Left ventricle myocardium inferior (tissue), 1 donor: Measurements from ENCODE around the gene MUC5AC. TPM values are rescaled to one million over a fixed set of nuclear protein-coding genes. Genes with fewer than 3 reads are reported as not detected.

Experiments used
- DNase-seq: peaks from one replicate; pipeline ENCODE4 v3.0.0-alpha.2; 2020
- H3K27ac ChIP-seq: fragments of 200-600 bp; replicated peaks from 2 replicates; pipeline ENCODE4 v1.8.0; 2021
- H3K27me3 ChIP-seq: fragments of 200-600 bp; 2 replicates; pipeline ENCODE4 v1.8.0; 2021; ENCODE audit warnings: low read depth
- H3K36me3 ChIP-seq: fragments of 200-600 bp; 2 replicates; pipeline ENCODE4 v1.8.0; 2021
- H3K4me1 ChIP-seq: fragments of 200-600 bp; 2 replicates; pipeline ENCODE4 v1.8.0; 2021
- H3K4me3 ChIP-seq: fragments of 200-600 bp; 2 replicates; pipeline ENCODE4 v1.8.0; 2021; ENCODE audit warnings: mild to moderate bottlenecking, moderate library complexity
- H3K9me3 ChIP-seq: fragments of 200-600 bp; replicated peaks from 2 replicates; pipeline ENCODE4 v1.8.0; 2021
- CTCF ChIP-seq: fragments of 200-600 bp; IDR thresholded peaks from 2 replicates; pipeline ENCODE4 v1.8.0; 2021; ENCODE audit warnings: antibody characterized with exemption, mild to moderate bottlenecking, borderline replicate concordance
- intact Hi-C: fragments of 100-400 bp; cut with micrococcal nuclease; formaldehyde crosslinking; loops from one replicate; pipeline ENCODE4 v1.11.0; 2022
- total RNA-seq: library from RNA; stranded (reverse); fragmentation: NEBNext Ultra II Directional; extraction: Animal tissue kit (Norgen Biotek cat#: 25700); gene quantifications from one replicate; pipeline ENCODE4 v1.2.1, GENCODE V29; 2021
- donor health status: DM: no; HTN: yes; CAD: no; lungs with severe emphysema.

MUC5AC gene
- total RNA-seq, 1 donor from 2014 or later, result not detected

GRCh38 chr11:1228921-1229451, 71.2 kb downstream of the MUC5AC start:
- intact Hi-C loops, result no loop called here
- TF ChIP-seq CTCF, result no peak
- Histone ChIP-seq H3K4me3 (no peak overlapping the region), H3K27me3 (peaks cover 84% of the 10 kb centered on the region), H3K36me3 (no peaks in the 10 kb centered on the region), H3K9me3 (no peaks in the 10 kb centered on the region), H3K4me1 (no peaks in the 10 kb centered on the region), H3K27ac (no peak overlapping the region)
- DNase-seq, result no peak

GRCh38 chr11:1229471-1230120, 71.8 kb downstream of the MUC5AC start:
- Histone ChIP-seq H3K4me3 (no peak overlapping the region), H3K9me3 (no peaks in the 10 kb centered on the region), H3K4me1 (no peaks in the 10 kb centered on the region), H3K36me3 (no peaks in the 10 kb centered on the region), H3K27ac (no peak overlapping the region), H3K27me3 (peaks cover 80% of the 10 kb centered on the region)
- no peak for DNase-seq
- TF ChIP-seq CTCF, result no peak
- intact Hi-C loops, result no loop called here

- H3K36me3 ChIP-seq, result no peaks in the 10 kb centered on the region
- TF ChIP-seq CTCF, result no peak
- no peak overlapping the region for H3K4me3 ChIP-seq
- no peak overlapping the region for H3K27ac ChIP-seq
- no peak for DNase-seq
- no peaks in the 10 kb centered on the region for H3K4me1 ChIP-seq
- H3K27me3 ChIP-seq, result peaks cover 75% of the 10 kb centered on the region
- intact Hi-C loops, result no loop called here
- H3K9me3 ChIP-seq, result no peaks in the 10 kb centered on the region
Measured at GRCh38 chr11:1230121-1230455, 72.3 kb downstream of the MUC5AC start.

GRCh38 chr11:1230456-1231395, 73.0 kb downstream of the MUC5AC start:
- no peaks in the 10 kb centered on the region for H3K4me1 ChIP-seq
- H3K4me3 ChIP-seq, result no peak overlapping the region
- H3K27ac ChIP-seq, result no peak overlapping the region
- intact Hi-C loops, result no loop called here
- H3K9me3 ChIP-seq, result no peaks in the 10 kb centered on the region
- no peak for TF ChIP-seq CTCF
- no peaks in the 10 kb centered on the region for H3K36me3 ChIP-seq
- DNase-seq, result no peak
- peaks cover 68% of the 10 kb centered on the region for H3K27me3 ChIP-seq

GRCh38 chr11:1231396-1232020, 73.8 kb downstream of the MUC5AC start:
- no peak overlapping the region for H3K27ac ChIP-seq
- H3K4me3 ChIP-seq, result no peak overlapping the region
- no peak for DNase-seq
- intact Hi-C loops, result no loop called here
- H3K4me1 ChIP-seq, result no peaks in the 10 kb centered on the region
- TF ChIP-seq CTCF, result no peak
- peaks cover 60% of the 10 kb centered on the region for H3K27me3 ChIP-seq
- H3K36me3 ChIP-seq, result no peaks in the 10 kb centered on the region
- no peaks in the 10 kb centered on the region for H3K9me3 ChIP-seq
